Astrocyte (in vitro differentiated cells and primary cell): ENCODE measurements around the gene FILIP1L.
"Not testable (repeated sequence)": the region's sequence is repeated elsewhere in the genome, so short reads cannot be mapped to it uniquely, and the experiment has no call there.

Source experiments
- EZH2 ChIP-seq: IDR thresholded peaks from 2 replicates; pipeline ENCODE4 v1.6.1; 2012; ENCODE audit warnings: mild to moderate bottlenecking, low read length, inconsistent platforms; ENCODE audit not compliant: insufficient read depth
- TF ChIP-seq, protein P1 (sequence below): IDR thresholded peaks from 2 replicates; pipeline ENCODE4 v1.5.1; 2011; ENCODE audit warnings: low read depth, mild to moderate bottlenecking, inconsistent platforms, low read length, moderate library complexity; ENCODE audit not compliant: insufficient read depth

GRCh38 chr3:100051513-100051912, 62.8 kb downstream of the FILIP1L start:
- TF ChIP-seq, protein P1, sequence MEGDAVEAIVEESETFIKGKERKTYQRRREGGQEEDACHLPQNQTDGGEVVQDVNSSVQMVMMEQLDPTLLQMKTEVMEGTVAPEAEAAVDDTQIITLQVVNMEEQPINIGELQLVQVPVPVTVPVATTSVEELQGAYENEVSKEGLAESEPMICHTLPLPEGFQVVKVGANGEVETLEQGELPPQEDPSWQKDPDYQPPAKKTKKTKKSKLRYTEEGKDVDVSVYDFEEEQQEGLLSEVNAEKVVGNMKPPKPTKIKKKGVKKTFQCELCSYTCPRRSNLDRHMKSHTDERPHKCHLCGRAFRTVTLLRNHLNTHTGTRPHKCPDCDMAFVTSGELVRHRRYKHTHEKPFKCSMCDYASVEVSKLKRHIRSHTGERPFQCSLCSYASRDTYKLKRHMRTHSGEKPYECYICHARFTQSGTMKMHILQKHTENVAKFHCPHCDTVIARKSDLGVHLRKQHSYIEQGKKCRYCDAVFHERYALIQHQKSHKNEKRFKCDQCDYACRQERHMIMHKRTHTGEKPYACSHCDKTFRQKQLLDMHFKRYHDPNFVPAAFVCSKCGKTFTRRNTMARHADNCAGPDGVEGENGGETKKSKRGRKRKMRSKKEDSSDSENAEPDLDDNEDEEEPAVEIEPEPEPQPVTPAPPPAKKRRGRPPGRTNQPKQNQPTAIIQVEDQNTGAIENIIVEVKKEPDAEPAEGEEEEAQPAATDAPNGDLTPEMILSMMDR = not testable (repeated sequence)
- TF ChIP-seq EZH2 = not testable (repeated sequence)
